Gastrocnemius medialis (tissue), 4 donors: ENCODE results near the gene FHOD3.

ENCODE experiments used
- POLR2A ChIP-seq, 2 donors: fragments of 450-650 bp; IDR thresholded peaks; one replicate each; pipeline ENCODE4 v1.6.1; 2017; ENCODE audit warnings: antibody characterized with exemption in 2 of 2, mild to moderate bottlenecking in 2 of 2, moderate library complexity in 2 of 2
- TF ChIP-seq, protein P1 (sequence below), 5 experiments: fragments of 450-650 bp in 3 of 5; fragments of 200-600 bp in 2 of 5; sonication (generic) in 2 of 5; IDR thresholded peaks in 4 of 5; conservative IDR thresholded peaks in 1 of 5; 1 replicate in 4 of 5; 2 replicates in 1 of 5; pipeline ENCODE4 v1.5.1; 2016 to 2019; ENCODE audit warnings: antibody characterized with exemption in 5 of 5, mild to moderate bottlenecking in 3 of 5, moderate library complexity in 3 of 5

DNA sequence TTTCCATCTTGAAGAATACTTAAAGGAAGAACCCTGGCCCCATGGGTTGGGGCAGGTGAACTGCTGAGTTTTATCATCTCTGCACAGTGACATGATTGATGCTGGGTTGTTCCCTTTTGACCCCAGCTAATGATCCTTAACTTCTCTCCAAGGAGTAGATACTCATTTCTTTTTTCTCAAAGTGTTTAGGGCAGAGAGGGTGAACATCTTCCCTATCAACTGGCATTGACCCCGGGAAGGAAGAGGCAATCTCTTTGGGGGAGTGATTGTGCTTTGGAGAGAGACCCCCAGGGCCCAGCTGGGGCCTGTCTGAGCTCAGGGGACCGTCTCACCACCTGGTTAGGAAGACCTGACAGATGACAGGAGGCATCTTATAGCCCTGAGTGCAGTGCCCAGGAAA lies 190.6 kb downstream of the FHOD3 start:
- TF ChIP-seq, protein P1, sequence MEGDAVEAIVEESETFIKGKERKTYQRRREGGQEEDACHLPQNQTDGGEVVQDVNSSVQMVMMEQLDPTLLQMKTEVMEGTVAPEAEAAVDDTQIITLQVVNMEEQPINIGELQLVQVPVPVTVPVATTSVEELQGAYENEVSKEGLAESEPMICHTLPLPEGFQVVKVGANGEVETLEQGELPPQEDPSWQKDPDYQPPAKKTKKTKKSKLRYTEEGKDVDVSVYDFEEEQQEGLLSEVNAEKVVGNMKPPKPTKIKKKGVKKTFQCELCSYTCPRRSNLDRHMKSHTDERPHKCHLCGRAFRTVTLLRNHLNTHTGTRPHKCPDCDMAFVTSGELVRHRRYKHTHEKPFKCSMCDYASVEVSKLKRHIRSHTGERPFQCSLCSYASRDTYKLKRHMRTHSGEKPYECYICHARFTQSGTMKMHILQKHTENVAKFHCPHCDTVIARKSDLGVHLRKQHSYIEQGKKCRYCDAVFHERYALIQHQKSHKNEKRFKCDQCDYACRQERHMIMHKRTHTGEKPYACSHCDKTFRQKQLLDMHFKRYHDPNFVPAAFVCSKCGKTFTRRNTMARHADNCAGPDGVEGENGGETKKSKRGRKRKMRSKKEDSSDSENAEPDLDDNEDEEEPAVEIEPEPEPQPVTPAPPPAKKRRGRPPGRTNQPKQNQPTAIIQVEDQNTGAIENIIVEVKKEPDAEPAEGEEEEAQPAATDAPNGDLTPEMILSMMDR (IDR thresholded peaks at IDR 0.05 in 4 of 5, conservative IDR thresholded peaks at IDR 0.05 in 1 of 5) = no peak
- TF ChIP-seq POLR2A (IDR thresholded peaks at IDR 0.05) = no peak
